Heart right ventricle (tissue), 16 donors: Measurements from ENCODE around the gene ACSBG1. TPM values are rescaled to one million over a fixed set of nuclear protein-coding genes. Genes with fewer than 3 reads are reported as not detected.

Source experiments
- ATAC-seq, 8 donors: fragments of 200-7000 bp; cut with Tn5 transposase; one replicate each; pipeline ENCODE4 v1.9.1; 2020; ENCODE audit warnings: mild to moderate bottlenecking in 8 of 8, moderate library complexity in 8 of 8, moderate number of reproducible peaks in 1 of 8
- DNase-seq, 2 donors: peaks; one replicate each; pipeline ENCODE4 v3.0.0-alpha.2; 2020
- H3K27ac ChIP-seq, 10 donors: fragments of 200-600 bp; sonication (generic) in 2 of 10; one replicate each; pipeline versions ENCODE4 v1.5.0 to v1.8.0; 2020 to 2022; ENCODE audit warnings: mild to moderate bottlenecking in 3 of 10
- H3K27me3 ChIP-seq, 7 donors: fragments of 200-600 bp; one replicate each; pipeline ENCODE4 v1.8.0; 2021 to 2022; ENCODE audit warnings: mild to moderate bottlenecking in 2 of 7
- H3K36me3 ChIP-seq, 9 donors: fragments of 200-600 bp; sonication (generic) in 1 of 9; one replicate each; pipeline versions ENCODE4 v1.5.0 to v1.8.0; 2020 to 2022; ENCODE audit warnings: mild to moderate bottlenecking in 2 of 9
- H3K4me1 ChIP-seq, 9 donors: fragments of 200-600 bp; sonication (generic) in 1 of 9; one replicate each; pipeline versions ENCODE4 v1.5.0 to v1.8.0; 2020 to 2022; ENCODE audit warnings: mild to moderate bottlenecking in 4 of 9
- H3K4me3 ChIP-seq, 10 donors: fragments of 200-600 bp; sonication (generic) in 2 of 10; one replicate each; pipeline versions ENCODE4 v1.5.0 to v1.8.0; 2020 to 2022; ENCODE audit warnings: mild to moderate bottlenecking in 7 of 10, moderate library complexity in 2 of 10
- H3K9me3 ChIP-seq, 11 donors: fragments of 200-600 bp in 10 of 11; sonication (generic) in 2 of 11; one replicate each; pipeline versions ENCODE4 v1.5.0 to v1.8.0; 2013 to 2022; ENCODE audit warnings: mild to moderate bottlenecking in 2 of 11, control low read depth in 1 of 11, moderate library complexity in 1 of 11
- WGBS, 2 donors: extraction: QIAGEN DNeasy Blood & Tissue Kit; methylation state at CpG; one replicate each; pipeline ENCODE4 v1.1.7; 2013; ENCODE audit warnings: inconsistent platforms in 1 of 2; 5-methylcytosine and 5-hydroxymethylcytosine counted together
- intact Hi-C, 10 donors: fragments of 100-400 bp; cut with DNase I; formaldehyde crosslinking; loops; one replicate each; pipeline versions ENCODE4 v1.11.1 to v1.14.2; 2022
- polyA plus RNA-seq, 2 donors: library from polyadenylated mRNA; stranded (reverse); fragments of 200-250 nt; gene quantifications; one replicate each; pipeline ENCODE4 v1.2.3, GENCODE V29; 2013
- total RNA-seq, 10 donors: library from RNA; stranded (reverse); fragmentation: NEBNext Ultra II Directional in 3 of 10; extraction: Animal tissue kit (Norgen Biotek cat#: 25700) in 3 of 10; gene quantifications; one replicate each; pipeline versions ENCODE4 v1.2.1 to v1.2.4, GENCODE V29; 2021 to 2023
- TF ChIP-seq, protein P1 (sequence below), 9 donors: fragments of 200-600 bp; sonication (generic) in 2 of 9; IDR thresholded peaks; one replicate each; pipeline versions ENCODE4 v1.5.0 to v1.8.0; 2021 to 2022; ENCODE audit warnings: antibody characterized with exemption in 9 of 9, mild to moderate bottlenecking in 5 of 9, moderate library complexity in 1 of 9
- donor health status: Arrhythmogenic right ventricular cardiomyopathy.
- donor health status: ischemic (EF 13 %, LVEDD 7.1; RV severe dilation, severe dysfunction).
- donor health status: healthy with polysubstance abuse.
- donor health status: DM: no; HTN: yes; CAD: no.
- donor health status: DM: no; HTN: no; CAD: no.
- donor health status: ischemic (EF 25% LVEDD 6.9; RV normal size, moderate dysfunction).
- donor health status: ischemic (EF 25% LVEDD 5.7; RV mildly dilated, moderate dysfunction).
- donor health status: healthy.
- donor health status: DM: yes; HTN: yes; CAD: no.
- donor health status: Ischemic cardiomyopathy.
- donor health status: ischemic (EF 35%, LVEDD 5.7; RV mildly dilated, moderate dysfunction).
- donor health status: nonischemic (EF 11% LVEDD 7.7; RV severe dilation, severe dysfunction).
- donor health status: DM: yes; HTN: yes; CAD: no.
- donor health status: PGD.
- donor health status: ischemic (EF 29% LVEDD 5.4; RV normal size, mild dysfunction).
- donor health status: nonischemic (EF 23%, LVEDD 6.1; RV moderate dilation, normal function).

Gene ACSBG1
- total and polyA plus RNA-seq, 12 donors: 0.22 to 0.65 (median 0.44) TPM; not detected in 8

DNA sequence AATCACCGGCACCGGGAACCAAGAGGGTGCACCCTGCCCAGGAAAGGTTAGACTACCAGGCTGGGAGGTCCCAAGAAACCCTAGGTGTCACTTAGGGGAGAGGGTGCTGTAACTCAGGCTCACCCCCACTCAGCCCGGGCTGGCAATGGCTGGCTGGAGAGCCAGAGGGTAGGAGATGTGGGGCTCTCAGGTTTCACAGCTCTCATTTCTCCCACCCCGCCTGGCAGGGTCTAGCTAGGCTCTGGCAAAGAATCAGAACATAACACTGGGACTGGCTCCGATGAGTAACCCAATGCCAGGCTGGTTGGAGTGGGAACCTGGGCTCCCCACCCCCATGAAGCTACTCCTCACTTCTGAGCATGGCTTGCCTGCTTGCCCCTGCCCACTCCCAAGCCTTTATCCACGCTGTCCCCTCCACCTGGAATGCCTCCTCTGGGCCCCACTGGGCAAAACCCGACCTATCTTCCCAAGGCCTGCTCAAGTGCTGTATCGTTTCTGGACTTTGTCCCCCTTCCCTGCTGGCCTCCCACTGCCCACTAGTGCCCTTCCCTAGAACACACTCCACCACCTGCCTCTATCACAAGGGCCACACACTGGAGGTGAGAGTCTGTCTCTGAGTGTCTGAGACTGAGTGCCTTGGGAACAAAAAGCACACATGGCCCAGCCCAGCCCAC, 105.2 kb downstream of the ACSBG1 start:
- Histone ChIP-seq H3K27me3 (no peaks in the 10 kb centered on the region), H3K4me3 (no peak overlapping the region), H3K4me1 (peaks cover 0 to 13% (median 10%) of the 10 kb centered on the region in 9 donors), H3K36me3 (no peaks in the 10 kb centered on the region), H3K27ac (no peak overlapping the region), H3K9me3 (no peaks in the 10 kb centered on the region)
- ATAC-seq (peak in 4 of 8 donors; percentile 8 to 25 (median 12)), DNase-seq (no peak)
- WGBS, 2 donors: 62 to 64% methylated on average over 8 of the region's 8 CpGs
- TF ChIP-seq, protein P1, sequence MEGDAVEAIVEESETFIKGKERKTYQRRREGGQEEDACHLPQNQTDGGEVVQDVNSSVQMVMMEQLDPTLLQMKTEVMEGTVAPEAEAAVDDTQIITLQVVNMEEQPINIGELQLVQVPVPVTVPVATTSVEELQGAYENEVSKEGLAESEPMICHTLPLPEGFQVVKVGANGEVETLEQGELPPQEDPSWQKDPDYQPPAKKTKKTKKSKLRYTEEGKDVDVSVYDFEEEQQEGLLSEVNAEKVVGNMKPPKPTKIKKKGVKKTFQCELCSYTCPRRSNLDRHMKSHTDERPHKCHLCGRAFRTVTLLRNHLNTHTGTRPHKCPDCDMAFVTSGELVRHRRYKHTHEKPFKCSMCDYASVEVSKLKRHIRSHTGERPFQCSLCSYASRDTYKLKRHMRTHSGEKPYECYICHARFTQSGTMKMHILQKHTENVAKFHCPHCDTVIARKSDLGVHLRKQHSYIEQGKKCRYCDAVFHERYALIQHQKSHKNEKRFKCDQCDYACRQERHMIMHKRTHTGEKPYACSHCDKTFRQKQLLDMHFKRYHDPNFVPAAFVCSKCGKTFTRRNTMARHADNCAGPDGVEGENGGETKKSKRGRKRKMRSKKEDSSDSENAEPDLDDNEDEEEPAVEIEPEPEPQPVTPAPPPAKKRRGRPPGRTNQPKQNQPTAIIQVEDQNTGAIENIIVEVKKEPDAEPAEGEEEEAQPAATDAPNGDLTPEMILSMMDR (IDR thresholded peaks at IDR 0.05): no peak
- intact Hi-C loops: loop anchor here in 3 of 10 donors (5.0 kb wide), 3 partner anchors 53 to 113 kb away; no protein-coding TSS in a partner anchor

DNA sequence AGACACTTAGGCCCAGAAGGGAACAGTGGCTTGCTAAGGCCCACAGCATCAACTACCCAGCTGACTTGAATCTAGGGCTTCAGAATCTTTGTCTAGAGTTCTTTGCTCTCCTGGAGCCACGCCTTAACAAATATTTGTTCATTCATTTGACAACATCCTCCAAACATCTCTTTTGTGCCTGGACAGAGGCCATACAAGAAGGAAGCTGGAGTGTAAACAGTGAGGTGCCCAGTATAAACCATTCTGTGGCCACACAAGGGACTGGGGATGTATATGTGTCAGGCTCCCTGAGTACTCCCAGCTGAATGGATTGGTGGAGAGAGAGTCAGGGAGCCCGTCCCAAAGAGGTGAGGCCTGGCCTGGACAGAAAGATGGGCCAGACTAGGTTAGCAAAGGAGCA, 106.5 kb downstream of the ACSBG1 start:
- intact Hi-C loops: loop anchor here in 3 of 10 donors (5.0 kb wide), 3 partner anchors 54 to 114 kb away; no protein-coding TSS in a partner anchor
- Histone ChIP-seq H3K36me3 (no peaks in the 10 kb centered on the region), H3K4me1 (peaks cover 0 to 13% (median 10%) of the 10 kb centered on the region in 9 donors), H3K27ac (no peak overlapping the region), H3K4me3 (no peak overlapping the region), H3K27me3 (no peaks in the 10 kb centered on the region), H3K9me3 (no peaks in the 10 kb centered on the region)
- DNase-seq: no peak
- 85 to 92% methylated on average over 2 of the region's 2 CpGs for WGBS, 2 donors
- ATAC-seq: no peak
- TF ChIP-seq, protein P1 (IDR thresholded peaks at IDR 0.05): no peak

DNA sequence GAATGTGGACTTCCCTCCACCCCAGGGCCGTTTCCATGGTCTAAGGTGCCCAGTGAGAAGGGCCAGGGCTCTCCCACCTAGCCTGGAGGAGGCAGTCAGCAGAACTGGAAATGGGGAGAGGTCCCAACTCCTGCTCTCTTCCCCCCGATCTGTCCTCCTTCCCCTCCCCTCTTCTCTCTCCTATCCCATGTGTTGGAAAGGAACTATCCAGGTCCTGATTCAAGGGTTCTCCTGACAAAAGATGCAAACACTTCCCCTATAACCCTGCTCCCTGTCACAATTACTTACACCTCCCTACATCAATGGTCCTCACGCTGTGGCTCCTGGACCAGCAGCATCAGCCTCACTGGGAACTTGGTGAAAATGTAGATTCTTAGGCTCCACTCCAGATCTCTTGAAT, 109.1 kb downstream of the ACSBG1 start:
- WGBS, 2 donors: 79 to 86% methylated on average over 3 of the region's 3 CpGs
- DNase-seq: no peak
- Histone ChIP-seq H3K4me3 (no peak overlapping the region), H3K9me3 (no peaks in the 10 kb centered on the region), H3K4me1 (no peaks in the 10 kb centered on the region), H3K27ac (no peak overlapping the region), H3K36me3 (no peaks in the 10 kb centered on the region), H3K27me3 (no peaks in the 10 kb centered on the region)
- no peak for ATAC-seq
- TF ChIP-seq, protein P1 (IDR thresholded peaks at IDR 0.05): no peak
- intact Hi-C loops: loop anchor here in 3 of 10 donors (5.0 kb wide), 3 partner anchors 57 to 117 kb away; no protein-coding TSS in a partner anchor

DNA sequence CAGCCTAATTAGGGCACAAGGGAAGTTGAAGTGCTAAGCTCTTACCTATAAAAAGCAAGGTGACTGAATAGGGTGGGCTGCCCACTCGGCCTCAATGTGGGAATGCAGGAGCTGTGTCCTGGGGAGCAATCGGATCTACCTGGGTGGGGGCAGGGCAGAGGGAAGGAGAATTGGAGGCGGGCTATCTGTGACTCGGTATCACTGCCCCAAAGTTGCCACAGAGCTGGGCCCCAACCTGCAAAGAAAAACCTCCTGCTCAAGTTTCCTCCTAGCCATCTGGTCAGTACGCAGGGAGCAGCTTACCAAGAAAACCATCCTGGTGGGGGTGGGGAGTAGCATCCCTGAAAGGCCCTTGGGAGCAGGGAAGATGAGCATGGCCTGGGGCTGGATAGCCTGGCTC, 113.8 kb downstream of the ACSBG1 start:
- Histone ChIP-seq H3K9me3 (no peaks in the 10 kb centered on the region), H3K27me3 (no peaks in the 10 kb centered on the region), H3K36me3 (no peaks in the 10 kb centered on the region), H3K27ac (no peak overlapping the region), H3K4me1 (no peaks in the 10 kb centered on the region), H3K4me3 (no peak overlapping the region)
- TF ChIP-seq, protein P1 (IDR thresholded peaks at IDR 0.05): no peak
- 76 to 88% methylated on average over 5 of the region's 5 CpGs for WGBS, 2 donors
- intact Hi-C loops: no loop called here
- ATAC-seq (no peak), DNase-seq (no peak)

Other genes starting within 250 kb of the ACSBG1 start
- gene TBC1D2B, start 156.9 kb downstream of the ACSBG1 start, total RNA-seq: 10 to 100 TPM in 5 of 10 donors, 1 to 10 TPM in 5; 6.3 to 20.8 (median 10.0) TPM
- gene TBC1D2B, start 156.9 kb downstream of the ACSBG1 start, polyA plus RNA-seq: 1 to 10 TPM; 4.7 to 7.6 TPM
- not detected for gene SH2D7, start 142.0 kb downstream of the ACSBG1 start, total RNA-seq
- not detected for gene SH2D7, start 142.0 kb downstream of the ACSBG1 start, polyA plus RNA-seq
- gene CIB2, start 103.1 kb downstream of the ACSBG1 start, total RNA-seq: 10 to 100 TPM in 7 of 10 donors, 1 to 10 TPM in 3; 4.0 to 32.3 (median 17.1) TPM
- 1 to 10 TPM; 2.6 to 3.9 TPM for gene CIB2, start 103.1 kb downstream of the ACSBG1 start, polyA plus RNA-seq
- 100 to 1,000 TPM; 315 to 509 (median 460) TPM for gene IDH3A, start 85.2 kb downstream of the ACSBG1 start, total RNA-seq
- 100 to 1,000 TPM; 110 to 125 TPM for gene IDH3A, start 85.2 kb downstream of the ACSBG1 start, polyA plus RNA-seq
- 100 to 1,000 TPM in 8 of 10 donors, 10 to 100 TPM in 2; 78.9 to 210 (median 150) TPM for gene DNAJA4, start 30.0 kb upstream of the ACSBG1 start, total RNA-seq
- 100 to 1,000 TPM in 1 of 2 donors, 10 to 100 TPM in 1; 40.0 to 226 TPM for gene DNAJA4, start 30.0 kb upstream of the ACSBG1 start, polyA plus RNA-seq
- 10 to 100 TPM; 24.0 to 32.8 (median 26.4) TPM for gene SKIC8, start 65.0 kb upstream of the ACSBG1 start, total RNA-seq
- gene SKIC8, start 65.0 kb upstream of the ACSBG1 start, polyA plus RNA-seq: 10 to 100 TPM; 33.8 to 37.0 TPM
- not detected for gene CRABP1, start 105.8 kb upstream of the ACSBG1 start, total RNA-seq
- not detected for gene CRABP1, start 105.8 kb upstream of the ACSBG1 start, polyA plus RNA-seq
- gene IREB2, start 203.7 kb upstream of the ACSBG1 start, total RNA-seq: 10 to 100 TPM; 27.1 to 39.8 (median 31.5) TPM
- gene IREB2, start 203.7 kb upstream of the ACSBG1 start, polyA plus RNA-seq: 1 to 10 TPM; 6.0 to 6.8 TPM